ENCODE measurements around the gene GRIFIN. TPM values are rescaled to one million over a fixed set of nuclear protein-coding genes. Genes with fewer than 3 reads are reported as not detected.
A peak's percentile ranks its signal among the peaks of the same experiment; 100 is the strongest.

GRIFIN gene
- total RNA-seq, 2 experiments from 2014 or later: not detected

DNA sequence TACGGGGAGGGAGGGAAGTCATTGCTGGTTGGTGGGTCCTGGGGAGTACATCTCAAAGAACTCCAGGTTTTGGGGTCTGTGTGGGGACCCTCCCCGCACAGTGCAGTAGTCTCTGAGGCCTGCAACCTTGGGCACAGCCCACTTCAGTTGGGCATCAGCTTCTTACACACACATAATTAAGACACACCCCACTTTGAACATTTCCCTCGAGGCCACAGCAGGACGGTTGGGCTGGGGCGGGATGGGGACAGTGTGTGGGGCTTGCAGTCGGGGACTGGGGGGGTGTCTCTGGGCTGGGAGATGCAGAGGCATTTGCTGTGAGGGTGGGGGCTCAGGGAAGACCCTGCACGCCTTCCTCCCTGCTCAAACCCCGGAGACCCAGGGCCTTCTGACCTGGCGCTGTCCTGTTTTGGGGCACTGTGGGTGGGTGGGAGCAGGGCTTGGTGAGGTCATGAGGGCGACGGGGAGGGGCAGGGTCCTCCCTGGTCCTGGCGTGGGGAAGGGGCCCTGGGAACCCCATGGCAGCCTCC is 44.6 kb upstream of the GRIFIN start:
- Histone ChIP-seq H3K9me3 (ENCODE audit: low read length) (no peaks in the 10 kb centered on the region), H3K4me3 (ENCODE audit: low read depth, low read length, poor library complexity, severe bottlenecking) (no peak overlapping the region), H3K9me2 (ENCODE audit: insufficient read depth, low read length) (no peaks in the 10 kb centered on the region), H3K4me1 (ENCODE audit: insufficient read depth, low read length, poor library complexity, severe bottlenecking) (peaks cover 32% of the 10 kb centered on the region), H3K27ac (ENCODE audit: low read depth, low read length, poor library complexity, severe bottlenecking) (no peak overlapping the region), H2AFZ (ENCODE audit: low read length) (no peak overlapping the region), H4K20me1 (ENCODE audit: insufficient read depth, low read length) (no peaks in the 10 kb centered on the region), H3K4me2 (ENCODE audit: low read length) (peak overlapping the region; percentile 43; the same call in 1 of the 2 replicates), H3K79me2 (ENCODE audit: insufficient read depth, low read depth, low read length) (no peaks in the 10 kb centered on the region), H3K36me3 (ENCODE audit: insufficient read depth, low read length) (no peaks in the 10 kb centered on the region)
- CTCF ChIA-PET (ENCODE audit: unreplicated experiment): no interaction called here
- POLR2A ChIA-PET: no interaction called here
- intact Hi-C loops (cut with micrococcal nuclease; ENCODE audit: unreplicated experiment): no loop called here
- no peak for DNase-seq (ENCODE audit: low spot score)
- no peak for TF ChIP-seq EZH2phosphoT487 (IDR thresholded peaks at IDR 0.05; ENCODE audit: borderline replicate concordance, low read depth, low read length)
- TF ChIP-seq, protein P1, sequence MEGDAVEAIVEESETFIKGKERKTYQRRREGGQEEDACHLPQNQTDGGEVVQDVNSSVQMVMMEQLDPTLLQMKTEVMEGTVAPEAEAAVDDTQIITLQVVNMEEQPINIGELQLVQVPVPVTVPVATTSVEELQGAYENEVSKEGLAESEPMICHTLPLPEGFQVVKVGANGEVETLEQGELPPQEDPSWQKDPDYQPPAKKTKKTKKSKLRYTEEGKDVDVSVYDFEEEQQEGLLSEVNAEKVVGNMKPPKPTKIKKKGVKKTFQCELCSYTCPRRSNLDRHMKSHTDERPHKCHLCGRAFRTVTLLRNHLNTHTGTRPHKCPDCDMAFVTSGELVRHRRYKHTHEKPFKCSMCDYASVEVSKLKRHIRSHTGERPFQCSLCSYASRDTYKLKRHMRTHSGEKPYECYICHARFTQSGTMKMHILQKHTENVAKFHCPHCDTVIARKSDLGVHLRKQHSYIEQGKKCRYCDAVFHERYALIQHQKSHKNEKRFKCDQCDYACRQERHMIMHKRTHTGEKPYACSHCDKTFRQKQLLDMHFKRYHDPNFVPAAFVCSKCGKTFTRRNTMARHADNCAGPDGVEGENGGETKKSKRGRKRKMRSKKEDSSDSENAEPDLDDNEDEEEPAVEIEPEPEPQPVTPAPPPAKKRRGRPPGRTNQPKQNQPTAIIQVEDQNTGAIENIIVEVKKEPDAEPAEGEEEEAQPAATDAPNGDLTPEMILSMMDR (conservative IDR thresholded peaks at IDR 0.05; ENCODE audit: low read length): no peak
- BruUV-seq (replicated peaks): no TSS peak

- BruUV-seq (replicated peaks): no TSS peak
- POLR2A ChIA-PET: no interaction called here
- CTCF ChIA-PET (ENCODE audit: unreplicated experiment): no interaction called here
- no peak overlapping the region for H3K27ac ChIP-seq (ENCODE audit: low read depth, low read length, poor library complexity, severe bottlenecking)
- no peaks in the 10 kb centered on the region for H3K36me3 ChIP-seq (ENCODE audit: insufficient read depth, low read length)
- TF ChIP-seq, protein P1 (conservative IDR thresholded peaks at IDR 0.05; ENCODE audit: low read length): no peak
- no peak for TF ChIP-seq EZH2phosphoT487 (IDR thresholded peaks at IDR 0.05; ENCODE audit: borderline replicate concordance, low read depth, low read length)
- peak overlapping the region; percentile 28 for H3K4me3 ChIP-seq (ENCODE audit: low read depth, low read length, poor library complexity, severe bottlenecking)
- H4K20me1 ChIP-seq (ENCODE audit: insufficient read depth, low read length): no peaks in the 10 kb centered on the region
- H3K4me2 ChIP-seq (ENCODE audit: low read length): peak overlapping the region; percentile 43; the same call in 1 of the 2 replicates
- H3K9me3 ChIP-seq (ENCODE audit: low read length): no peaks in the 10 kb centered on the region
- peaks cover 32% of the 10 kb centered on the region for H3K4me1 ChIP-seq (ENCODE audit: insufficient read depth, low read length, poor library complexity, severe bottlenecking)
- no peak overlapping the region for H2AFZ ChIP-seq (ENCODE audit: low read length)
- no peaks in the 10 kb centered on the region for H3K9me2 ChIP-seq (ENCODE audit: insufficient read depth, low read length)
- no peak for DNase-seq (ENCODE audit: low spot score)
- intact Hi-C loops (cut with micrococcal nuclease; ENCODE audit: unreplicated experiment): no loop called here
- H3K79me2 ChIP-seq (ENCODE audit: insufficient read depth, low read depth, low read length): no peaks in the 10 kb centered on the region
Observed at GRCh38 chr7:2520131-2520760, 44.0 kb upstream of the GRIFIN start.
